ENCODE measurements around the gene TCF7L2. TPM values are rescaled to one million over a fixed set of nuclear protein-coding genes. Genes with fewer than 3 reads are reported as not detected.

The TCF7L2 gene
- total RNA-seq, 6 experiments from 2014 or later, result 14.6 to 18.1 (median 16.2) TPM

- H3K27me3 Mint-ChIP-seq (ENCODE audit: insufficient read depth), result peaks cover 4% of the 10 kb centered on the region
- H3K36me3 Mint-ChIP-seq (ENCODE audit: low read depth), result peaks cover 16% of the 10 kb centered on the region
- TF ChIP-seq, protein P1, sequence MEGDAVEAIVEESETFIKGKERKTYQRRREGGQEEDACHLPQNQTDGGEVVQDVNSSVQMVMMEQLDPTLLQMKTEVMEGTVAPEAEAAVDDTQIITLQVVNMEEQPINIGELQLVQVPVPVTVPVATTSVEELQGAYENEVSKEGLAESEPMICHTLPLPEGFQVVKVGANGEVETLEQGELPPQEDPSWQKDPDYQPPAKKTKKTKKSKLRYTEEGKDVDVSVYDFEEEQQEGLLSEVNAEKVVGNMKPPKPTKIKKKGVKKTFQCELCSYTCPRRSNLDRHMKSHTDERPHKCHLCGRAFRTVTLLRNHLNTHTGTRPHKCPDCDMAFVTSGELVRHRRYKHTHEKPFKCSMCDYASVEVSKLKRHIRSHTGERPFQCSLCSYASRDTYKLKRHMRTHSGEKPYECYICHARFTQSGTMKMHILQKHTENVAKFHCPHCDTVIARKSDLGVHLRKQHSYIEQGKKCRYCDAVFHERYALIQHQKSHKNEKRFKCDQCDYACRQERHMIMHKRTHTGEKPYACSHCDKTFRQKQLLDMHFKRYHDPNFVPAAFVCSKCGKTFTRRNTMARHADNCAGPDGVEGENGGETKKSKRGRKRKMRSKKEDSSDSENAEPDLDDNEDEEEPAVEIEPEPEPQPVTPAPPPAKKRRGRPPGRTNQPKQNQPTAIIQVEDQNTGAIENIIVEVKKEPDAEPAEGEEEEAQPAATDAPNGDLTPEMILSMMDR (IDR thresholded peaks at IDR 0.05), result no peak
- H3K4me3 Mint-ChIP-seq, result peak overlapping the region; percentile 97
- H3K9me3 Mint-ChIP-seq, result no peaks in the 10 kb centered on the region
- peaks cover 54% of the 10 kb centered on the region for H3K4me1 Mint-ChIP-seq (ENCODE audit: low read depth)
- peak overlapping the region; percentile 98 for H3K27ac Mint-ChIP-seq
- no peak for DNase-seq
These were observed 2.5 kb downstream of the TCF7L2 start for GRCh38 chr10:112952282-112953173.

DNA sequence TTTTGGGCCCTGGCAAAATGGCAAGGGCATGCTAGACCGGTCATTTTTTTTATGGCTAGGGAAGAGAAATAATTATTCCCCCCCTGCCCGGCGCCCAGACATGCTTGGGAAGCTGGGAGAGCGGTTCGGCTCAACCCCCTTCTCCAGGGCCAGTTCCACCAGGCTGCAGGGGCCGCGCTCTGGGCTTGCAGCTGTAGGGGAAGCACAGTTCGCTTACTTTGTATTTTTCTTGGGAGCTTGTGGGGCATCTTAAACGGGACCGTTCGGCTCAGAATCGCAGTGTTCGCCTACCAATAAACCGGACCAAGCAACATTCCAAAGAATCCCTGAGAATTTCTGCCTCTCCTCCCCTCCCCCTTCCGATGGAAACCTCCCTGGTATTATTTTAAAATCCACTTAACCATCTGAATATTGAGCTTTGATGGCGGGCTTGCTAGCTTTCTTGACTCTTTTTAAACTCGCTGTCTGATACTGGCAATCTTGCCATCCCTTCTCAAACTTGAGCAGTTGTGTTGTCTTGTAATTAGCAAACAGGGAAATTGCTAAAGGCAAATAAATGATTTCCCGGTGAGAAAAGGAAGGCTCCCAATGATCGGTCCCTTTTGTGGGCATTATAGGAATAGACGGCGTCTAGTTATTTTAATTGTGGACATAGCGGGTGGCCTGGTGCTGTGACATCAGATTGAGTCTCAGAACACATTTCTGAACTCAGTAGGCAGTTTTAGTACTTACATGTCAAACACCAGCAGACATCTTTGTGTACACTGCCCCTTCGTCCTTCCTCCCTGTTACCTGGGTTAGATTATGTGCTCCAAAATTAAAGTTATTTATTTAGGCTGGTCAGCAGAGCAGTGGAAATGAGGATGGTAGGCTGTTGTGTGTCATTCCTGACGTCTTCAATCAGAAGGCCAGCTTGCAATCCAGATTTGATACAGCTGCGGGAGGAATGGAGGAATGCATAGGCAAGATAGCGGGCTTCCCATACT lies 3.4 kb downstream of the TCF7L2 start:
- peaks cover 4% of the 10 kb centered on the region for H3K27me3 Mint-ChIP-seq (ENCODE audit: insufficient read depth)
- TF ChIP-seq, protein P1 (IDR thresholded peaks at IDR 0.05), result no peak
- DNase-seq, result peak; percentile 32
- peak overlapping the region; percentile 94 for H3K27ac Mint-ChIP-seq
- no peaks in the 10 kb centered on the region for H3K9me3 Mint-ChIP-seq
- H3K4me3 Mint-ChIP-seq, result peak overlapping the region; percentile 96
- peaks cover 16% of the 10 kb centered on the region for H3K36me3 Mint-ChIP-seq (ENCODE audit: low read depth)
- peaks cover 63% of the 10 kb centered on the region for H3K4me1 Mint-ChIP-seq (ENCODE audit: low read depth)

GRCh38 chr10:112954974-112955581 lies 5.0 kb downstream of the TCF7L2 start:
- Mint-ChIP-seq H3K4me1 (ENCODE audit: low read depth) (peaks cover 68% of the 10 kb centered on the region), H3K36me3 (ENCODE audit: low read depth) (peaks cover 18% of the 10 kb centered on the region), H3K27ac (peak overlapping the region; percentile 89), H3K4me3 (peak overlapping the region; percentile 96), H3K9me3 (no peaks in the 10 kb centered on the region), H3K27me3 (ENCODE audit: insufficient read depth) (peaks cover 3% of the 10 kb centered on the region)
- TF ChIP-seq, protein P1 (IDR thresholded peaks at IDR 0.05), result no peak
- DNase-seq, result no peak

DNA sequence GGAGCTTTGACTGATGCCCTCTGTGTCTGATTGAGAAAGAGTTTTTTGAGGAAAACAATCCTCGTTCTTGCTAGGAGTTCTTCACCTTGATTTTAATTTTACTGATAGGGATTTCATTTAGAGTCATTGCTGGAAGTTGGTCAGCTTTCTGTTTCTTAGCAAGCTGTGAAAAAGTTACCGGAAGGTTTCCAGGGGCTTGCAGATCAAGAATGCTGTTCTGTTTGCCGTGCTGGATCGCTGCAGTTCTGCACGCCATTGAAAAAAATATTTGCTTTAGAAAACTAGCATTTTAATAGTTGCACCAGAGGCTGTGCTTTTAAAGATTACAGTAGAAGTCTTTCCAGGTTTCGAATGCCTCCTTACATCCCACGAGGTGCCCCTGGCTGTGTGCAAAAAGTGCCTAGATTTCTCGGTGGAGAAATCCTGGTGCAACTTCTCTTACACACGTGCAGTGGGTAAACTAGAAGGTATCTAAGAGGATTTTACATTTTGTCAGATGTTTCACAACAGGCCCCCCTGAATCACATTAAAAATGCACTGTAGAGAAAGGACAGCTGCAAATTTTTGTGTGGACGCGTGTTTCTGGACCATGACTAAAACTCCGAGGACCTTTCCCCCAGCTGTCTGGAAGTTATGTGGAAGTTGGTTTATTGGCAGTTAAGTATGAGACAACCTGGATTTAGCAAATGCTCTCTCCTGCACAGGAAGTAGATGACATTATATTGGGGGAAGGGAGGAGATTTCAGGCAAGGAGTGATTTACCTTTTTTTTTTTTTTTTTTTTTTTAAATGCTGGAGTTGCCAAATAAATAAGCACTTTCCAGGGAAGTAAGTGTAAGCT lies 5.8 kb downstream of the TCF7L2 start:
- H3K27ac Mint-ChIP-seq, result peak overlapping the region; percentile 89
- H3K27me3 Mint-ChIP-seq (ENCODE audit: insufficient read depth), result no peaks in the 10 kb centered on the region

More for the DNA sequence above, 5.8 kb downstream of the TCF7L2 start:
- Mint-ChIP-seq H3K4me3 (peak overlapping the region; percentile 96), H3K9me3 (no peaks in the 10 kb centered on the region), H3K4me1 (ENCODE audit: low read depth) (peaks cover 74% of the 10 kb centered on the region), H3K36me3 (ENCODE audit: low read depth) (peaks cover 23% of the 10 kb centered on the region)
- peak; percentile 77 for DNase-seq
- TF ChIP-seq, protein P1 (IDR thresholded peaks at IDR 0.05), result no peak

All from HFFc6 (cell line).